ENCODE results near the gene RAET1G.

The RAET1G gene

GRCh38 chr6:149877659-149878058 lies 45.3 kb downstream of the RAET1G start:
- no peak for TF ChIP-seq CTCF (conservative IDR thresholded peaks at IDR 0.05; ENCODE audit: low read depth, low read length)
- H3K4me3 ChIP-seq (ENCODE audit: low read depth, low read length) = no peak overlapping the region
- no peak for DNase-seq (ENCODE audit: low read depth)

GRCh38 chr6:149876241-149876933 lies 46.5 kb downstream of the RAET1G start:
- TF ChIP-seq CTCF (conservative IDR thresholded peaks at IDR 0.05; ENCODE audit: low read depth, low read length) = no peak
- DNase-seq (ENCODE audit: low read depth) = no peak
- H3K4me3 ChIP-seq (ENCODE audit: low read depth, low read length) = no peak overlapping the region

GRCh38 chr6:149872233-149872632 lies 50.7 kb downstream of the RAET1G start:
- DNase-seq (ENCODE audit: low read depth) = no peak
- no peak for TF ChIP-seq CTCF (conservative IDR thresholded peaks at IDR 0.05; ENCODE audit: low read depth, low read length)
- H3K4me3 ChIP-seq (ENCODE audit: low read depth, low read length) = no peak overlapping the region

GRCh38 chr6:149871182-149871581 lies 51.7 kb downstream of the RAET1G start:
- no peak for DNase-seq (ENCODE audit: low read depth)
- no peak for TF ChIP-seq CTCF (conservative IDR thresholded peaks at IDR 0.05; ENCODE audit: low read depth, low read length)
- H3K4me3 ChIP-seq (ENCODE audit: low read depth, low read length) = no peak overlapping the region

DNA sequence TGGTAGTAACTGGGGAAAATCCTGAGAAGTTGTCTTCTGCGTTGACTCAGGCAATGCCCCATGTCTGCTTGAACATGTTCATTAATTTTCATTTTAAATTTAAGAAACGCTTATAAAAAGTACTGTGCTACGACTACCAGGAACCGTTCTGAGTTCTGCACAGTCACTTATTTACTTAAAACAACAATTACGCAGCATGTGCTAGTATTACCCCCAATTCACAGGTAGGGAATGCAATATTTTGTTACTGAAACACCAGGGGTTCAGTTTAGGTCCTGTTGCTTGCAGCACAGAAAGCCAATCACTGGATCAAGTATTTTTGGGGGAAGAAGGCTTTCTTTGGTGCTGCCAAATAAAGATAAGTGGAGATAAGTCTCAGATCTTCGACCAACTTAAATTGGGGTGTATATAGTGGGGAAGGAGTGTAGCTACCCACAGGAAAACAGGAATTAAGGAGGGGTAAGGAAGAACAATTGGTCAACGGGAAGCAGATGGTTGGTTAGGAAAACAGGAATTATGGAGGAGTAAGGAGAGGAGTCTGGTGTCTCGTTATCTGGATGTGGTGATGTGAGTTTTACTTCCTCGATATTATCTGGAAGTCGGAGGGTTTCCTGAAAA lies 53.5 kb downstream of the RAET1G start:
- no peak overlapping the region for H3K4me3 ChIP-seq (ENCODE audit: low read depth, low read length)
- no peak for TF ChIP-seq CTCF (conservative IDR thresholded peaks at IDR 0.05; ENCODE audit: low read depth, low read length)
- DNase-seq (ENCODE audit: low read depth) = no peak

DNA sequence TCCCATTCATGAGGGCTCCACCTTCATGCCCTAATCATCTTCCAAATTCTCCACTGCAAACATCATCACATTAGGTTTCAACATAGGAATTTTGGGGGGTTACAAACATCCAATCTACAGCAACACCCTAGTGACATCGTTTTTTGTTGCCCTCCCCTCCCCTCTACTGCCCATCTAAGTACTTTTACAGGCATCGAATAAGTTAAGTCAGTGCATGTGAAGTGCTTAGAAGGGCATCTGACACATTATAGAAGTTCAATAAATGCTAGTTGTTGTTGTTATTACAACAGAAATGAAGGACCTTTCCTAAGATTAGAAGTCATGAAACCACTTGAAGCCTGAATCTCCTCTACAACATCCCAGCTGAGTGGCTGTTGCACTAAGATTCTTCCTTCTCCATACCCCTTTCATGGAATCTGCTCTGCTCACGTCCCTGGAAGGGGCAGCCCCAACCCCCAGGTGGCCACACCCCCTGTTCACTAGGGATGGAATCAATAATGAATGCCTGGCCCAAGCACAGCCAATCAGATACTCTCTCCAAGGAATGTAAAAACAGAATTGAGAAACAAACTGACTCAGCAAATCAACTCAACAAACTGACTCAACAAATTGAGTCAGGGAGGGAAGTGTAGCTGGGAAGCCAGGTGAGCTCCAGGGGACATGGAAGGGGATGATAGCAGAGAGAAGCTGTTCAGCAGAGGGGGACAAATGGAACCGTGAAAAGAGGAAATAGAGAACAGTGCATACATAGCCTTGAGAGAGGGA lies 54.9 kb downstream of the RAET1G start:
- no peak for TF ChIP-seq CTCF (conservative IDR thresholded peaks at IDR 0.05; ENCODE audit: low read depth, low read length)
- H3K4me3 ChIP-seq (ENCODE audit: low read depth, low read length) = no peak overlapping the region
- DNase-seq (ENCODE audit: low read depth) = peak; percentile 53
